MG63 (cell line): ENCODE data around the gene FOSL2. TPM values are rescaled to one million over a fixed set of nuclear protein-coding genes. Genes with fewer than 3 reads are reported as not detected.

Source experiments
- DNase-seq: peaks from one replicate; pipeline ENCODE4 v3.0.0-alpha.2; 2020
- H3K27me3 ChIP-seq: fragments of 250-450 bp; sonication (Bioruptor Pico); 2 replicates; pipeline ENCODE4 v1.5.1; 2020; ENCODE audit warnings: mild to moderate bottlenecking, moderate library complexity
- H3K36me3 ChIP-seq: fragments of 250-450 bp; sonication (Bioruptor Pico); 2 replicates; pipeline ENCODE4 v1.5.1; 2020; ENCODE audit warnings: mild to moderate bottlenecking, moderate library complexity
- H3K4me3 ChIP-seq: fragments of 250-450 bp; sonication (Bioruptor Pico); 2 replicates; pipeline ENCODE4 v1.5.1; 2020; ENCODE audit warnings: mild to moderate bottlenecking, moderate library complexity
- H3K9me3 ChIP-seq: fragments of 250-450 bp; sonication (Bioruptor Pico); 2 replicates; pipeline ENCODE4 v1.5.1; 2020; ENCODE audit warnings: mild to moderate bottlenecking, moderate library complexity
- total RNA-seq: library from RNA; depleted of rRNA; stranded (reverse); fragments of >200 nt; shearing (Covaris generic); gene quantifications from 2 replicates; pipeline ENCODE4 v1.2.3, GENCODE V29; 2014; ENCODE audit warnings: low replicate concordance

FOSL2 gene
- total RNA-seq, 1 experiment from 2014 or later, result 46.9 TPM

- Histone ChIP-seq H3K27me3 (no peaks in the 10 kb centered on the region), H3K36me3 (peaks cover 74% of the 10 kb centered on the region), H3K4me3 (peak overlapping the region; percentile 92), H3K9me3 (no peaks in the 10 kb centered on the region)
- DNase-seq, result no peak
Observed at GRCh38 chr2:28397043-28397381, 4.4 kb downstream of the FOSL2 start.

- peaks cover 83% of the 10 kb centered on the region for H3K36me3 ChIP-seq
- peak; percentile 75 for DNase-seq
- H3K27me3 ChIP-seq, result no peaks in the 10 kb centered on the region
- H3K4me3 ChIP-seq, result peak overlapping the region; percentile 92
- no peaks in the 10 kb centered on the region for H3K9me3 ChIP-seq
Observed at GRCh38 chr2:28398101-28398834, 5.6 kb downstream of the FOSL2 start.

GRCh38 chr2:28399289-28399688, 6.6 kb downstream of the FOSL2 start:
- no peaks in the 10 kb centered on the region for H3K27me3 ChIP-seq
- DNase-seq, result no peak
- no peak overlapping the region for H3K4me3 ChIP-seq
- peaks cover 91% of the 10 kb centered on the region for H3K36me3 ChIP-seq
- no peaks in the 10 kb centered on the region for H3K9me3 ChIP-seq

GRCh38 chr2:28399956-28400355, 7.3 kb downstream of the FOSL2 start:
- Histone ChIP-seq H3K36me3 (peaks cover 91% of the 10 kb centered on the region), H3K27me3 (no peaks in the 10 kb centered on the region), H3K4me3 (no peak overlapping the region), H3K9me3 (no peaks in the 10 kb centered on the region)
- DNase-seq, result no peak

- H3K36me3 ChIP-seq, result peaks cover 91% of the 10 kb centered on the region
- no peak for DNase-seq
Observed at GRCh38 chr2:28400419-28400818, 7.8 kb downstream of the FOSL2 start.

GRCh38 chr2:28400921-28401320, 8.3 kb downstream of the FOSL2 start:
- DNase-seq, result no peak
- peaks cover 89% of the 10 kb centered on the region for H3K36me3 ChIP-seq
- no peak overlapping the region for H3K4me3 ChIP-seq

More at GRCh38 chr2:28400419-28400818, 7.8 kb downstream of the FOSL2 start:
- Histone ChIP-seq H3K4me3 (no peak overlapping the region), H3K9me3 (no peaks in the 10 kb centered on the region), H3K27me3 (no peaks in the 10 kb centered on the region)

GRCh38 chr2:28401411-28401810, 8.8 kb downstream of the FOSL2 start:
- Histone ChIP-seq H3K9me3 (no peaks in the 10 kb centered on the region), H3K4me3 (no peak overlapping the region), H3K27me3 (no peaks in the 10 kb centered on the region), H3K36me3 (peaks cover 89% of the 10 kb centered on the region)
- no peak for DNase-seq

More at GRCh38 chr2:28400921-28401320, 8.3 kb downstream of the FOSL2 start:
- Histone ChIP-seq H3K9me3 (no peaks in the 10 kb centered on the region), H3K27me3 (no peaks in the 10 kb centered on the region)

- DNase-seq, result no peak
- Histone ChIP-seq H3K4me3 (no peak overlapping the region), H3K9me3 (no peaks in the 10 kb centered on the region), H3K36me3 (peaks cover 95% of the 10 kb centered on the region), H3K27me3 (no peaks in the 10 kb centered on the region)
Observed at GRCh38 chr2:28401948-28402550, 9.4 kb downstream of the FOSL2 start.

- peaks cover 97% of the 10 kb centered on the region for H3K36me3 ChIP-seq
Observed at GRCh38 chr2:28403370-28403956, 10.8 kb downstream of the FOSL2 start.

GRCh38 chr2:28404086-28404485, 11.4 kb downstream of the FOSL2 start:
- Histone ChIP-seq H3K4me3 (no peak overlapping the region), H3K27me3 (no peaks in the 10 kb centered on the region), H3K9me3 (no peaks in the 10 kb centered on the region), H3K36me3 (peaks cover 97% of the 10 kb centered on the region)
- no peak for DNase-seq

More at GRCh38 chr2:28403370-28403956, 10.8 kb downstream of the FOSL2 start:
- Histone ChIP-seq H3K27me3 (no peaks in the 10 kb centered on the region), H3K4me3 (no peak overlapping the region), H3K9me3 (no peaks in the 10 kb centered on the region)
- DNase-seq, result no peak

GRCh38 chr2:28405537-28405936, 12.9 kb downstream of the FOSL2 start:
- Histone ChIP-seq H3K36me3 (peaks cover 97% of the 10 kb centered on the region), H3K27me3 (no peaks in the 10 kb centered on the region), H3K9me3 (no peaks in the 10 kb centered on the region), H3K4me3 (no peak overlapping the region)
- DNase-seq, result no peak

GRCh38 chr2:28406276-28407096, 13.8 kb downstream of the FOSL2 start:
- Histone ChIP-seq H3K4me3 (no peak overlapping the region), H3K27me3 (no peaks in the 10 kb centered on the region), H3K9me3 (no peaks in the 10 kb centered on the region), H3K36me3 (peaks cover 96% of the 10 kb centered on the region)
- DNase-seq, result no peak

- H3K4me3 ChIP-seq, result no peak overlapping the region
- DNase-seq, result no peak
- no peaks in the 10 kb centered on the region for H3K27me3 ChIP-seq
- peaks cover 97% of the 10 kb centered on the region for H3K36me3 ChIP-seq
- no peaks in the 10 kb centered on the region for H3K9me3 ChIP-seq
Observed at GRCh38 chr2:28407131-28407975, 14.7 kb downstream of the FOSL2 start.

GRCh38 chr2:28407976-28408690, 15.5 kb downstream of the FOSL2 start:
- no peaks in the 10 kb centered on the region for H3K9me3 ChIP-seq
- H3K4me3 ChIP-seq, result no peak overlapping the region
- no peaks in the 10 kb centered on the region for H3K27me3 ChIP-seq
- DNase-seq, result no peak
- H3K36me3 ChIP-seq, result peaks cover 97% of the 10 kb centered on the region

GRCh38 chr2:28408764-28409599, 16.3 kb downstream of the FOSL2 start:
- Histone ChIP-seq H3K36me3 (peaks cover 97% of the 10 kb centered on the region), H3K27me3 (no peaks in the 10 kb centered on the region)
- DNase-seq, result no peak

More at GRCh38 chr2:28408764-28409599, 16.3 kb downstream of the FOSL2 start:
- no peak overlapping the region for H3K4me3 ChIP-seq
- no peaks in the 10 kb centered on the region for H3K9me3 ChIP-seq
